Endothelial cell of umbilical vein (primary cell): ENCODE results near the gene BLTP3A. TPM values are rescaled to one million over a fixed set of nuclear protein-coding genes. Genes with fewer than 3 reads are reported as not detected.

ENCODE experiments used
- BruUV-seq: library from RNA; stranded (reverse); fragments of 400-500 nt; replicated peaks from 2 replicates; lab custom pipeline; 2021; lab: Mats Ljungman, UMichigan
- CTCF ChIA-PET: fragments of 300-600, 350-600 bp; sonication (Branson Sonifier 250); formaldehyde crosslinking; loops from one replicate; lab custom pipeline; 2021; ENCODE audit warnings: antibody characterized with exemption, inconsistent platforms; lab: Charles Lee
- POLR2A ChIA-PET: fragments of 300-600, 350-600 bp; sonication (Branson Sonifier 250); formaldehyde crosslinking; loops from one replicate; lab custom pipeline; 2021; ENCODE audit warnings: antibody characterized with exemption, inconsistent platforms; lab: Charles Lee
- DNase-seq: peaks from one replicate; pipeline ENCODE4 v3.0.0-alpha.2; 2011; ENCODE audit warnings: low read depth, low spot score
- FAIRE-seq: peaks from 2 replicates; lab custom pipeline; 2011; peaks lifted over from hg19 to GRCh38; lab: Jason Lieb, UNC
- H2AFZ ChIP-seq: 2 replicates; pipeline ENCODE4 v1.6.0; 2012; ENCODE audit warnings: low read depth, low read length, control low read depth, inconsistent platforms
- H3K27ac ChIP-seq: 2 replicates; pipeline ENCODE4 v1.5.1; 2011; ENCODE audit warnings: low read depth, mild to moderate bottlenecking, control low read depth, low read length, moderate library complexity; ENCODE audit not compliant: insufficient read depth
- H3K27me3 ChIP-seq, 2 experiments: 2 replicates each; pipeline versions ENCODE4 v1.6.0 to v1.6.1; 2011; ENCODE audit warnings: low read length in 2 of 2, mixed read lengths in 1 of 2; ENCODE audit not compliant: control insufficient read depth in 2 of 2, insufficient read depth in 2 of 2
- H3K36me3 ChIP-seq, 2 experiments: 2 replicates in 1 of 2; 3 replicates in 1 of 2; pipeline ENCODE4 v1.5.1; 2011; ENCODE audit warnings: low read length in 2 of 2, mild to moderate bottlenecking in 1 of 2, moderate library complexity in 1 of 2; ENCODE audit not compliant: control insufficient read depth in 2 of 2, insufficient read depth in 2 of 2; ENCODE audit errors: extremely low read depth in 1 of 2
- H3K4me1 ChIP-seq: 3 replicates; pipeline ENCODE4 v1.5.1; 2011; ENCODE audit warnings: mild to moderate bottlenecking, low read length; ENCODE audit not compliant: control insufficient read depth, insufficient read depth; ENCODE audit errors: extremely low read depth
- H3K4me2 ChIP-seq: 2 replicates; pipeline ENCODE4 v1.6.1; 2011; ENCODE audit warnings: low read length, control low read depth, mixed read lengths; ENCODE audit not compliant: insufficient read depth
- H3K4me3 ChIP-seq, 3 experiments: fragments of 200-600 bp in 1 of 3; sonication (generic), shearing (Covaris generic) in 1 of 3; replicated peaks in 1 of 3; 2 replicates each; pipeline ENCODE4 v1.5.1; 2011 to 2016; ENCODE audit warnings: control low read depth in 3 of 3, low read length in 3 of 3, mild to moderate bottlenecking in 2 of 3, inconsistent platforms in 1 of 3, low read depth in 1 of 3, moderate library complexity in 1 of 3; ENCODE audit not compliant: insufficient read depth in 1 of 3
- H3K79me2 ChIP-seq: 2 replicates; pipeline ENCODE4 v1.6.0; 2012; ENCODE audit warnings: low read length, inconsistent platforms; ENCODE audit not compliant: control insufficient read depth, insufficient read depth
- H3K9ac ChIP-seq: replicated peaks from 2 replicates; pipeline ENCODE3; 2011; ENCODE audit warnings: low read length, control low read depth; ENCODE audit not compliant: insufficient read depth; ENCODE audit errors: extremely low read depth
- H3K9me1 ChIP-seq: replicated peaks from 3 replicates; pipeline ENCODE4 v1.6.0; 2011; ENCODE audit warnings: mild to moderate bottlenecking, low read length; ENCODE audit not compliant: control insufficient read depth, insufficient read depth; ENCODE audit errors: extremely low read depth
- H3K9me3 ChIP-seq: replicated peaks from 2 replicates; pipeline ENCODE4 v1.5.1; 2012; ENCODE audit warnings: low read length, inconsistent platforms; ENCODE audit not compliant: control insufficient read depth, insufficient read depth
- H4K20me1 ChIP-seq: replicated peaks from 2 replicates; pipeline ENCODE3; 2011; ENCODE audit warnings: mild to moderate bottlenecking, low read length; ENCODE audit not compliant: control insufficient read depth, insufficient read depth; ENCODE audit errors: extremely low read depth
- CTCF ChIP-seq, 2 donors: IDR thresholded peaks; 1 replicate in 1 of 2; 2 replicates in 1 of 2; pipeline ENCODE4 v1.5.1; 2011; ENCODE audit warnings: low read length in 2 of 2, mild to moderate bottlenecking in 2 of 2, moderate library complexity in 2 of 2, control low read depth in 1 of 2, inconsistent platforms in 1 of 2, low read depth in 1 of 2; ENCODE audit not compliant: insufficient read depth in 1 of 2; ENCODE audit errors: extremely low read depth in 1 of 2
- EZH2 ChIP-seq: IDR thresholded peaks from 2 replicates; pipeline ENCODE4 v1.6.1; 2012; ENCODE audit warnings: borderline replicate concordance, low read depth, mild to moderate bottlenecking, moderate library complexity, low read length, inconsistent platforms; ENCODE audit not compliant: severe bottlenecking
- FOS ChIP-seq: IDR thresholded peaks from 2 replicates; pipeline ENCODE4 v1.6.1; 2011; ENCODE audit warnings: mild to moderate bottlenecking, low read length, moderate library complexity, borderline replicate concordance; ENCODE audit not compliant: insufficient read depth
- GATA2 ChIP-seq: IDR thresholded peaks from 2 replicates; pipeline ENCODE4 v1.7.0; 2011; ENCODE audit warnings: low read depth, mild to moderate bottlenecking, moderate library complexity, mixed read lengths, low read length; ENCODE audit not compliant: insufficient read length, insufficient read depth
- JUN ChIP-seq: IDR thresholded peaks from 2 replicates; pipeline ENCODE4 v1.6.1; 2011; ENCODE audit warnings: borderline replicate concordance, low read depth; ENCODE audit not compliant: insufficient read length, insufficient read depth
- POLR2A ChIP-seq: IDR thresholded peaks from 2 replicates; pipeline ENCODE4 v1.6.1; 2012; ENCODE audit warnings: low read depth, mild to moderate bottlenecking, control low read depth, low read length
- POLR2AphosphoS5 ChIP-seq: IDR thresholded peaks from 2 replicates; pipeline ENCODE4 v1.6.1; 2012; ENCODE audit warnings: low read depth, mild to moderate bottlenecking, control low read depth, low read length, moderate library complexity; ENCODE audit not compliant: insufficient read depth
- dilution Hi-C: fragments of 300-500 bp; cut with MboI; formaldehyde crosslinking; loops from one replicate; pipeline ENCODE4 v1.15.0; 2019; ENCODE audit warnings: low sequenced_read_pairs; ENCODE audit not compliant: extremely low pct_ligation_motif_present
- intact Hi-C: fragments of 100-400 bp; cut with micrococcal nuclease; formaldehyde crosslinking; loops from one replicate; pipeline ENCODE4 v1.10.0; 2022
- polyA plus RNA-seq, 4 experiments: library from polyadenylated mRNA; depleted of rRNA in 3 of 4; stranded (reverse) in 3 of 4; unstranded in 1 of 4; fragments of >200 nt; gene quantifications; 2 replicates each; pipeline versions ENCODE4 v1.2.1 to v1.2.3, GENCODE V29; 2011 to 2012; ENCODE audit warnings: missing spikeins in 1 of 4
- total RNA-seq: library from RNA; stranded (reverse); gene quantifications from 2 replicates; pipeline ENCODE4 v1.2.3, GENCODE V29; 2021

Gene BLTP3A
- total and polyA plus RNA-seq, 2 donors (not counting 3 experiments of a cell fraction or from before 2014, with no cell fraction given): 4.6 to 9.3 TPM

DNA sequence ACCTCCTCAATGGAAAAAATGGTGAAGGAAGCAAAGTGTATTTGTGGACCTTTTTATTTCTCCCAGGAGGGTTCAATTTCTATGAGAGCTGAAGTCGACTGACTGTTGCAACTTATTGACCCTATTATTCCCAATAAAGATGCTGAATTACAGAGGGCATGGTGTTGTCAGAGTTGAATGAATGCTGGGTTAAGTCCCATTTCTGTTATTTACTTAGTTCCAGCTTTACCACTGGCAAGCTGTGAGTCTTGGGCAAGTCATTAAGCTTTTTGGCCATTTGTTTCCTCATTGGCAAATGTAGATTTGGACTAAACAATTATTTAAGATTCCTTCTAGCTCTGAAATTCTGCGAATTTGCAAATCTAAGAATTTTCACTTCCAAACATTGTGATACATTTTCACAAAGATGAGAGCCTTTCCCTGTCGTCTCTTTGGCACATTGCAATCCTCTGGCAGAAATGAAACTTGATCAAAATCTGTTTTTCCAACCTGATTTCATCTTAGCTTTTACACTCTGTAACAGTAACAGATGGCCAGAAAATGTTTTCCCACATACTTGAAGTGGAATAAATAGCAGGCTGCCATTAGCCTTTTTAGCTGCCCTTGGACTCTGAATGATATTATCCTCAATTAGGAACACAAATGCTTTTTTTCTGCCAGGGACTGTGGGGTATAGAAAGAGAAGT, 21.3 kb downstream of the BLTP3A start:
- DNase-seq (no peak), FAIRE-seq (no peak)
- BruUV-seq: no TSS peak
- dilution Hi-C loops (no loop called here), intact Hi-C loops (no loop called here)
- Histone ChIP-seq H3K27ac (no peak overlapping the region), H3K4me1 (peaks cover 20% of the 10 kb centered on the region), H2AFZ (no peak overlapping the region), H3K36me3 (no peaks in the 10 kb centered on the region), H3K27me3 (no peaks in the 10 kb centered on the region), H3K9me1 (no peaks in the 10 kb centered on the region), H3K9me3 (no peaks in the 10 kb centered on the region), H3K4me2 (no peak overlapping the region), H3K9ac (no peak overlapping the region), H3K4me3 (no peak overlapping the region), H3K79me2 (no peaks in the 10 kb centered on the region), H4K20me1 (no peaks in the 10 kb centered on the region)
- ChIA-PET CTCF (interaction anchor here (1.6 to 2.8 kb wide), 2 partner anchors 8 to 21 kb away, joined by 4 to 9 read pairs; partner anchors contain the start of gene BLTP3A), POLR2A (interaction anchor here (0.7 kb wide), 1 partner anchor 70 kb away, joined by 3 read pairs; no protein-coding TSS in a partner anchor)
- TF ChIP-seq POLR2AphosphoS5: no peak
- no peak for TF ChIP-seq JUN
- TF ChIP-seq EZH2: no peak
- no peak for TF ChIP-seq GATA2
- TF ChIP-seq CTCF (IDR thresholded peaks at IDR 0.05; ENCODE audit: extremely low read depth in 1 of 2, insufficient read depth in 1 of 2, low read depth in 1 of 2, low read length in 2 of 2): no peak
- no peak for TF ChIP-seq POLR2A
- no peak for TF ChIP-seq FOS
